Neutrophil (primary cell): ENCODE measurements around the gene YWHAH.

ENCODE experiments used
- H3K27ac ChIP-seq: fragments of 200-600 bp; sonication (generic); 2 replicates; pipeline ENCODE4 v1.5.1; 2016; ENCODE audit warnings: mild to moderate bottlenecking, moderate library complexity
- H3K27me3 ChIP-seq: fragments of 200-600 bp; sonication (generic); 2 replicates; pipeline ENCODE4 v1.6.0; 2016; ENCODE audit warnings: mild to moderate bottlenecking
- H3K36me3 ChIP-seq: fragments of 200-600 bp; sonication (generic); 2 replicates; pipeline ENCODE4 v1.5.1; 2017
- H3K4me1 ChIP-seq, 2 experiments: fragments of 200-600 bp in 1 of 2; sonication (generic) in 1 of 2; 1 replicate in 1 of 2; 2 replicates in 1 of 2; pipeline versions ENCODE4 v1.5.1 to v1.6.1; 2013 to 2016; ENCODE audit warnings: low read depth in 1 of 2, low read length in 1 of 2, mild to moderate bottlenecking in 1 of 2, moderate library complexity in 1 of 2; ENCODE audit not compliant: control insufficient read depth in 1 of 2, insufficient read depth in 1 of 2
- H3K4me3 ChIP-seq, 2 experiments: fragments of 200-600 bp in 1 of 2; sonication (generic) in 1 of 2; 1 replicate in 1 of 2; 2 replicates in 1 of 2; pipeline ENCODE4 v1.5.1; 2013 to 2016; ENCODE audit warnings: low read depth in 1 of 2, low read length in 1 of 2, mild to moderate bottlenecking in 1 of 2, moderate library complexity in 1 of 2
- H3K9me3 ChIP-seq: fragments of 200-600 bp; sonication (generic); 2 replicates; pipeline ENCODE4 v1.5.1; 2016
- TF ChIP-seq, protein P1 (sequence below): fragments of 200-600 bp; sonication (generic); IDR thresholded peaks from 2 replicates; pipeline ENCODE4 v1.5.1; 2016; ENCODE audit warnings: antibody characterized with exemption

The YWHAH gene

DNA sequence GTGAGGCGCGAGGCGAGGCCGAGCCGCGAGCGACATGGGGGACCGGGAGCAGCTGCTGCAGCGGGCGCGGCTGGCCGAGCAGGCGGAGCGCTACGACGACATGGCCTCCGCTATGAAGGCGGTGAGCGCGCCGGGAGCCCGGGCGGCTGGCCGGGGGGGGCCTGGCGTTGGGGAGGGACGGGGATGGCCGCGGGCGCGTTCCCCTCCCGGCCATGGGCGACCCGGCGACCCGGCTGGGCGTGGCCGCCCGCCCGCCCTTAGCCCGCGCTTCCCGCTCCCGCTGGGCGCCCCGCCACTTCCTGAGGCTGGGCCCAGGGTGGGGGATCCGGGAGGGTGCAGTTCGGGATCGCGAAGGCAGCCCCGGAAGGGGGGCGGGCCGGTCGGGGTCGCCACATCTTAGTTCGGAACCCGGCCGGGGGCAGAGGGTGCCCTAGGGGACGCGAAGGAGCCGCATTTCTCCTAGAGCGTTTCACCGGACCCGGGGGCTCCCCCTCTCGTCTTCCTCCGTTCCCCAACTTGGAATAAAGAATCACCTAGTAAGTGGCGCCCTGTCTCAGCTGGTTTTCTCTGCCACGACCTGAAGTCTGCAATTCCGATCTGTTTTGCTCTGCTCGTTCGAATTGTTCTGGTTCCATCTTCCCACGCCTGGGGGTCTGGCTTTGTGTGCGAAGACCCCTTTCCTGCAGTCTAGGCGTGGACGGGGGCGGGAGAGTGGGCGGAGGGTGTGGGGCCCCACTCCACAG lies 536 bp downstream of the YWHAH start:
- Histone ChIP-seq H3K4me1 (peaks cover 48 to 56% of the 10 kb centered on the region in 2 experiments), H3K27me3 (no peaks in the 10 kb centered on the region), H3K4me3 (peak overlapping the region; percentile 69 to 84), H3K36me3 (peaks cover 6% of the 10 kb centered on the region), H3K9me3 (no peaks in the 10 kb centered on the region), H3K27ac (peak overlapping the region; percentile 89)
- TF ChIP-seq, protein P1, sequence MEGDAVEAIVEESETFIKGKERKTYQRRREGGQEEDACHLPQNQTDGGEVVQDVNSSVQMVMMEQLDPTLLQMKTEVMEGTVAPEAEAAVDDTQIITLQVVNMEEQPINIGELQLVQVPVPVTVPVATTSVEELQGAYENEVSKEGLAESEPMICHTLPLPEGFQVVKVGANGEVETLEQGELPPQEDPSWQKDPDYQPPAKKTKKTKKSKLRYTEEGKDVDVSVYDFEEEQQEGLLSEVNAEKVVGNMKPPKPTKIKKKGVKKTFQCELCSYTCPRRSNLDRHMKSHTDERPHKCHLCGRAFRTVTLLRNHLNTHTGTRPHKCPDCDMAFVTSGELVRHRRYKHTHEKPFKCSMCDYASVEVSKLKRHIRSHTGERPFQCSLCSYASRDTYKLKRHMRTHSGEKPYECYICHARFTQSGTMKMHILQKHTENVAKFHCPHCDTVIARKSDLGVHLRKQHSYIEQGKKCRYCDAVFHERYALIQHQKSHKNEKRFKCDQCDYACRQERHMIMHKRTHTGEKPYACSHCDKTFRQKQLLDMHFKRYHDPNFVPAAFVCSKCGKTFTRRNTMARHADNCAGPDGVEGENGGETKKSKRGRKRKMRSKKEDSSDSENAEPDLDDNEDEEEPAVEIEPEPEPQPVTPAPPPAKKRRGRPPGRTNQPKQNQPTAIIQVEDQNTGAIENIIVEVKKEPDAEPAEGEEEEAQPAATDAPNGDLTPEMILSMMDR: peak; percentile 15

- Histone ChIP-seq H3K4me1 (peaks cover 48 to 56% of the 10 kb centered on the region in 2 experiments), H3K27me3 (no peaks in the 10 kb centered on the region), H3K27ac (peak overlapping the region; percentile 89), H3K9me3 (no peaks in the 10 kb centered on the region), H3K36me3 (peaks cover 10% of the 10 kb centered on the region), H3K4me3 (peak overlapping the region; percentile 69 to 84)
- TF ChIP-seq, protein P1: no peak
Observed at GRCh38 chr22:31945443-31945855, 1.1 kb downstream of the YWHAH start.

GRCh38 chr22:31945971-31946680 lies 1.8 kb downstream of the YWHAH start:
- Histone ChIP-seq H3K4me3 (peak overlapping the region; percentile 69 to 84), H3K27me3 (no peaks in the 10 kb centered on the region), H3K36me3 (peaks cover 16% of the 10 kb centered on the region), H3K27ac (peak overlapping the region; percentile 89), H3K4me1 (peaks cover 50 to 62% of the 10 kb centered on the region in 2 experiments), H3K9me3 (no peaks in the 10 kb centered on the region)
- TF ChIP-seq, protein P1: no peak

DNA sequence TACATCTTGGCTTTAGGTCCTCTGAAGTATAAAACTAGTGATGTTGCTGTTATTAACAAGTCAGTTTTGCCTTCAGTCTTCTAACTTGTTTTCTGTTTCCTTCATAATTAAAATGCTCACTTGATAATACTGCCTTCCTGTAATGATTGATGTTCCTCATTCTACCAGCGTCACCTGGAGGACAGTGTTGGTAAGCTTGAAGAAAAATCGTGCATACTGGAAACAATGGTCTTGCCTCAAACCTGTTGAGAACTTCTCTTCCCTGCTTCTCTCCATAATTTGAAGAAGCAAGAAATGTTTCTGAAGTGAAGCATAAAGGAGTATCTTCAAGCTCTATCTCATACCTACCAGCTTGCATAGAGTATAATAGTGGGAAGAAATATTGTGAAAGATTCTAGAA lies 3.0 kb downstream of the YWHAH start:
- H3K9me3 ChIP-seq: no peaks in the 10 kb centered on the region
- H3K36me3 ChIP-seq: peaks cover 17% of the 10 kb centered on the region
- TF ChIP-seq, protein P1: peak; percentile 67
- H3K4me1 ChIP-seq: peaks cover 62 to 71% of the 10 kb centered on the region in 2 experiments
- H3K27me3 ChIP-seq: no peaks in the 10 kb centered on the region
- H3K4me3 ChIP-seq: no peak overlapping the region
- peak overlapping the region; percentile 89 for H3K27ac ChIP-seq

GRCh38 chr22:31948002-31948401 lies 3.7 kb downstream of the YWHAH start:
- Histone ChIP-seq H3K4me1 (peaks cover 65 to 71% of the 10 kb centered on the region in 2 experiments), H3K27me3 (no peaks in the 10 kb centered on the region), H3K27ac (peak overlapping the region; percentile 89), H3K36me3 (peaks cover 17% of the 10 kb centered on the region), H3K4me3 (no peak overlapping the region), H3K9me3 (no peaks in the 10 kb centered on the region)
- TF ChIP-seq, protein P1: no peak
